Measurements from ENCODE around the gene C15orf39. TPM values are rescaled to one million over a fixed set of nuclear protein-coding genes. Genes with fewer than 3 reads are reported as not detected.

Gene C15orf39
- total RNA-seq, 3 donors from 2014 or later: 22.2 to 32.5 (median 24.2) TPM

DNA sequence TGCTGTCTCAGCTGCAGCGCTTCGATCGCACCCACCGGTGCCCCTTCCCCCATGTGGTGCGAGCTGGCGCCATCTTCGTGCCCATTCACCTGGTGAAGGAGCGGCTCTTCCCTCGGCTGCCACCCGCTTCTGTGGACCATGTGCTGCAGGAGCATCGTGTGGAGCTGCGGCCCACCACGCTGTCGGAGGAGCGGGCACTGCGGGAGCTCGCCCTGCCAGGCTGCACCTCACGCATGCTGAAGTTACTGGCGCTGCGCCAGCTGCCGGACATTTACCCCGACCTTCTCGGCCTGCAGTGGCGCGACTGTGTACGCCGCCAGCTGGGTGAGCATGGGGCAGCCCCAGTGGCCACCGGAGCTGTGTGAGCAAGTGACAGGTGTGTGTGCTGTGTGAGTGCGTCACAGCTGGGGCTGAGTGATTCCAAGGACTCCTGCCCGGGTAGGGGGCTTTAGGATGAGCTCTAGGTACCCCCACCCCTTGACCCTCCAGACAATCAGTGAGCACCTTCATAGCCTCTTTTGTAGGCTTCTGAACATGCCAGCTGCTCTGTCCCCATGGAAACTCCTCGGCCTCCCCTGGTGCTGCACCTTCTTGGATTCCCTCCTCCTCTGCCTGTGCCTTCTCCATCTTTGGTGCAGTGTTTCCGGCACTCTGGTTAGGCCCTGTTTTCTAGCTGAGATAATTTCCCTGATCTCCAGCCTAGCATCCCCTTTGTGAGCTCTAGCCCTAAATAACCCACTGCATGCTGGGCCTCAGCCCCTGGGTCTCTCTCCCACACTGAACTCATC, 7.0 kb downstream of the C15orf39 start:
- no peak for ATAC-seq
- intact Hi-C loops (cut with DNase I, micrococcal nuclease): loop anchor here in 1 of 2 donors (5.0 kb wide), 1 partner anchor 181 kb away; no protein-coding TSS in a partner anchor
- Histone ChIP-seq H3K9me3 (no peaks in the 10 kb centered on the region), H3K4me1 (ENCODE audit: low read depth) (peaks cover 14% of the 10 kb centered on the region), H3K36me3 (ENCODE audit: low read depth) (peaks cover 11% of the 10 kb centered on the region), H3K4me3 (no peak overlapping the region)
- no peak for DNase-seq
- no peak for TF ChIP-seq CTCF (IDR thresholded peaks at IDR 0.05)

DNA sequence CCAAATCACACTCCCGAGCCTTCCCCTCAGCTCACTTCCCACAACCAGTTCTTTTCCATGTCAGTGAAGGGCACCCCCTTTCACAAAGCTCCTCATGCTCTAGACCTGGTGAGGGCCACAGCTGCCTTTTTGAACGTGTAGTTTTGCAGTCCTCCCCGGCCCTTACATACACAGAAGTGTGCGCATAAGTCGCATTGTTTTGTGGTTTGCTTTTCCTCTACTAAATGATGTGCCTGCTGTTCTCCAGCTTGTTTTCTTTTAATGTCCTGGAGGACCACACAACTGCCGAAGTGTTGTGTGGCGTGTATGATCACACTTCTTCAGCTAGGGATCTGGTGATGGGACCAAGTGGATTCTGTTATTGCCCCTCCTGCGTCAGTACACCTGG, 7.6 kb downstream of the C15orf39 start:
- no peak for ATAC-seq
- no peak for TF ChIP-seq CTCF (IDR thresholded peaks at IDR 0.05)
- peaks cover 9% of the 10 kb centered on the region for H3K4me1 ChIP-seq (ENCODE audit: low read depth)

DNA sequence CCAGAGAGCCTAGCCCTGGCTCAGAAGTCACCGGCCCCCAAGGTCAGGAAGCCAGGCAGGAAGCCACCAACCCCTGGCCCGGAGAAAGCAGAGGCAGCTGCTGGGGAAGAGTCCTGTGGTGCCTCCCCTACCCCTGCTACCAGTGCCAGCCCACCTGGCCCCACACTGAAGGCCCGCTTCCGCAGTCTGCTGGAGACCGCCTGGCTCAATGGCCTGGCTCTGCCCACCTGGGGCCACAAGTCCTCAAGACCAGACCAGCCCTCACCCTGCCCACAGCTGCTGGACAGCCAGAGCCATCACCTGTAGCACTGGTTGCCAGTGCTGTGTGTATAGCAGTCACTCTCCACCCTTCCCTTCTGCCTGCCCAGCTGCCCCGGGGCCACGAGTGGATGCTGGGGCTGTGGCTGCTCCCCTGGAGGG, 9.1 kb downstream of the C15orf39 start:
- H3K4me3 ChIP-seq: no peak overlapping the region
- DNase-seq: no peak
- H3K36me3 ChIP-seq (ENCODE audit: low read depth): peaks cover 11% of the 10 kb centered on the region
- intact Hi-C loops (cut with DNase I, micrococcal nuclease): loop anchor here in 1 of 2 donors (5.0 kb wide), 1 partner anchor 169 kb away; no protein-coding TSS in a partner anchor
- no peak for ATAC-seq
- H3K4me1 ChIP-seq (ENCODE audit: low read depth): peaks cover 4% of the 10 kb centered on the region
- H3K9me3 ChIP-seq: no peaks in the 10 kb centered on the region
- TF ChIP-seq CTCF (IDR thresholded peaks at IDR 0.05): no peak

More for the DNA sequence above, 7.6 kb downstream of the C15orf39 start:
- no peak for DNase-seq
- peaks cover 11% of the 10 kb centered on the region for H3K36me3 ChIP-seq (ENCODE audit: low read depth)
- H3K4me3 ChIP-seq: no peak overlapping the region
- no peaks in the 10 kb centered on the region for H3K9me3 ChIP-seq
- intact Hi-C loops (cut with DNase I, micrococcal nuclease): loop anchor here in 1 of 2 donors (5.0 kb wide), 1 partner anchor 182 kb away; no protein-coding TSS in a partner anchor

- Histone ChIP-seq H3K4me3 (no peak overlapping the region), H3K4me1 (ENCODE audit: low read depth) (peaks cover 4% of the 10 kb centered on the region), H3K36me3 (ENCODE audit: low read depth) (peaks cover 11% of the 10 kb centered on the region), H3K9me3 (no peaks in the 10 kb centered on the region)
- ATAC-seq (no peak), DNase-seq (no peak)
- intact Hi-C loops (cut with DNase I, micrococcal nuclease): loop anchor here in 1 of 2 donors (5.0 kb wide), 1 partner anchor 169 kb away; no protein-coding TSS in a partner anchor
- TF ChIP-seq CTCF (IDR thresholded peaks at IDR 0.05): no peak
Observed at GRCh38 chr15:75211436-75212199, 9.9 kb downstream of the C15orf39 start.

GRCh38 chr15:75212200-75212858, 10.6 kb downstream of the C15orf39 start:
- no peaks in the 10 kb centered on the region for H3K9me3 ChIP-seq
- intact Hi-C loops (cut with DNase I, micrococcal nuclease): loop anchor here in 1 of 2 donors (5.0 kb wide), 1 partner anchor 170 kb away; no protein-coding TSS in a partner anchor
- no peak for ATAC-seq
- no peak overlapping the region for H3K4me3 ChIP-seq
- DNase-seq: no peak
- no peaks in the 10 kb centered on the region for H3K4me1 ChIP-seq (ENCODE audit: low read depth)
- no peak for TF ChIP-seq CTCF (IDR thresholded peaks at IDR 0.05)
- peaks cover 11% of the 10 kb centered on the region for H3K36me3 ChIP-seq (ENCODE audit: low read depth)

Data from mucosa of descending colon (tissue), 3 donors.